OCI-LY7 (cell line): ENCODE measurements around the gene TLR1. TPM values are rescaled to one million over a fixed set of nuclear protein-coding genes. Genes with fewer than 3 reads are reported as not detected.

Experiments
- BruUV-seq: library from RNA; stranded (reverse); fragments of 400-500 nt; replicated peaks from 2 replicates; lab custom pipeline; 2021; lab: Mats Ljungman, UMichigan
- CTCF ChIA-PET: fragments of 300-600 bp; sonication (Branson Sonifier 250); formaldehyde crosslinking; loops from one replicate; lab custom pipeline; 2022; ENCODE audit warnings: antibody characterized with exemption; ENCODE audit not compliant: unreplicated experiment; lab: Charles Lee
- POLR2A ChIA-PET: fragments of 300-600 bp; sonication (Branson Sonifier 250); formaldehyde crosslinking; loops from one replicate; lab custom pipeline; 2022; ENCODE audit warnings: antibody characterized with exemption; lab: Charles Lee
- DNase-seq: peaks from one replicate; pipeline ENCODE4 v3.0.0-alpha.2; 2015; ENCODE audit warnings: low spot score
- H2AFZ ChIP-seq: fragments of 200-600 bp; sonication (generic), shearing (Covaris generic); 2 replicates; pipeline ENCODE4 v1.6.1; 2014; ENCODE audit warnings: mild to moderate bottlenecking, antibody characterized with exemption, low read length, moderate library complexity
- H3K27ac ChIP-seq: fragments of 200-600 bp; sonication (generic); 2 replicates; pipeline ENCODE4 v1.5.1; 2014; ENCODE audit warnings: mixed run types, low read depth, mild to moderate bottlenecking, moderate library complexity, low read length, inconsistent platforms; ENCODE audit not compliant: poor library complexity, severe bottlenecking
- H3K36me3 ChIP-seq: fragments of 200-600 bp; sonication (generic); 2 replicates; pipeline ENCODE4 v1.6.1; 2014; ENCODE audit warnings: mild to moderate bottlenecking, antibody characterized with exemption, low read length, moderate library complexity, mixed read lengths; ENCODE audit not compliant: insufficient read depth
- H3K4me1 ChIP-seq: fragments of 200-600 bp; sonication (generic); 2 replicates; pipeline ENCODE4 v1.5.1; 2014; ENCODE audit warnings: mild to moderate bottlenecking, low read length; ENCODE audit not compliant: insufficient read depth, poor library complexity, severe bottlenecking
- H3K4me2 ChIP-seq: fragments of 200-600 bp; sonication (generic); 2 replicates; pipeline ENCODE4 v1.6.1; 2014; ENCODE audit warnings: mild to moderate bottlenecking, low read length
- H3K4me3 ChIP-seq: fragments of 200-600 bp; sonication (generic); 2 replicates; pipeline ENCODE4 v1.5.1; 2014; ENCODE audit warnings: mild to moderate bottlenecking, low read depth, low read length; ENCODE audit not compliant: poor library complexity, severe bottlenecking
- H3K79me2 ChIP-seq: fragments of 200-600 bp; sonication (generic); 2 replicates; pipeline ENCODE4 v1.6.1; 2016; ENCODE audit warnings: low read depth, mild to moderate bottlenecking, low read length, moderate library complexity, mixed read lengths; ENCODE audit not compliant: insufficient read depth
- H3K9me2 ChIP-seq: fragments of 200-600 bp; sonication (generic); 2 replicates; pipeline ENCODE4 v1.6.1; 2016; ENCODE audit warnings: mild to moderate bottlenecking, low read length, mixed read lengths; ENCODE audit not compliant: insufficient read depth
- H3K9me3 ChIP-seq: fragments of 200-600 bp; sonication (generic); 2 replicates; pipeline ENCODE4 v1.6.1; 2014; ENCODE audit warnings: mild to moderate bottlenecking, mixed run types, low read length, mixed read lengths
- H4K20me1 ChIP-seq: fragments of 200-600 bp; sonication (generic); 2 replicates; pipeline ENCODE4 v1.6.1; 2014; ENCODE audit warnings: mild to moderate bottlenecking, antibody characterized with exemption, low read length, moderate library complexity, mixed read lengths; ENCODE audit not compliant: insufficient read depth
- EZH2phosphoT487 ChIP-seq: fragments of 200-600 bp; sonication (generic); IDR thresholded peaks from 2 replicates; pipeline ENCODE4 v1.6.1; 2018; ENCODE audit warnings: low read depth, borderline replicate concordance, mild to moderate bottlenecking, mixed run types, antibody characterized with exemption, low read length, moderate library complexity, mixed read lengths
- intact Hi-C: fragments of 100-400 bp; cut with micrococcal nuclease; formaldehyde crosslinking; loops from one replicate; pipeline ENCODE4 v1.10.0; 2022; ENCODE audit not compliant: unreplicated experiment
- total RNA-seq, 2 experiments: library from RNA; depleted of rRNA in 1 of 2; stranded (reverse); fragments of >200 nt in 1 of 2; shearing (Covaris generic) in 1 of 2; gene quantifications; 2 replicates each; pipeline ENCODE4 v1.2.3, GENCODE V29; 2014 to 2022
- TF ChIP-seq, protein P1 (sequence below): fragments of 200-600 bp; sonication (generic); conservative IDR thresholded peaks from 2 replicates; pipeline ENCODE4 v1.5.1; 2014; ENCODE audit warnings: mild to moderate bottlenecking, antibody characterized with exemption, low read length, moderate library complexity, mixed read lengths

The TLR1 gene
- total RNA-seq, 2 experiments from 2014 or later: 3.3 to 7.4 TPM

GRCh38 chr4:38752941-38753806 is 51.4 kb downstream of the TLR1 start:
- Histone ChIP-seq H3K27ac (no peak overlapping the region), H3K79me2 (no peaks in the 10 kb centered on the region), H2AFZ (no peak overlapping the region), H3K9me3 (peaks cover 10% of the 10 kb centered on the region; the same call in 1 of the 2 replicates), H3K4me1 (peaks cover 7% of the 10 kb centered on the region), H4K20me1 (no peaks in the 10 kb centered on the region), H3K9me2 (no peaks in the 10 kb centered on the region), H3K36me3 (no peaks in the 10 kb centered on the region), H3K4me2 (no peak overlapping the region), H3K4me3 (no peak overlapping the region)
- BruUV-seq: no TSS peak
- no peak for TF ChIP-seq EZH2phosphoT487
- TF ChIP-seq, protein P1, sequence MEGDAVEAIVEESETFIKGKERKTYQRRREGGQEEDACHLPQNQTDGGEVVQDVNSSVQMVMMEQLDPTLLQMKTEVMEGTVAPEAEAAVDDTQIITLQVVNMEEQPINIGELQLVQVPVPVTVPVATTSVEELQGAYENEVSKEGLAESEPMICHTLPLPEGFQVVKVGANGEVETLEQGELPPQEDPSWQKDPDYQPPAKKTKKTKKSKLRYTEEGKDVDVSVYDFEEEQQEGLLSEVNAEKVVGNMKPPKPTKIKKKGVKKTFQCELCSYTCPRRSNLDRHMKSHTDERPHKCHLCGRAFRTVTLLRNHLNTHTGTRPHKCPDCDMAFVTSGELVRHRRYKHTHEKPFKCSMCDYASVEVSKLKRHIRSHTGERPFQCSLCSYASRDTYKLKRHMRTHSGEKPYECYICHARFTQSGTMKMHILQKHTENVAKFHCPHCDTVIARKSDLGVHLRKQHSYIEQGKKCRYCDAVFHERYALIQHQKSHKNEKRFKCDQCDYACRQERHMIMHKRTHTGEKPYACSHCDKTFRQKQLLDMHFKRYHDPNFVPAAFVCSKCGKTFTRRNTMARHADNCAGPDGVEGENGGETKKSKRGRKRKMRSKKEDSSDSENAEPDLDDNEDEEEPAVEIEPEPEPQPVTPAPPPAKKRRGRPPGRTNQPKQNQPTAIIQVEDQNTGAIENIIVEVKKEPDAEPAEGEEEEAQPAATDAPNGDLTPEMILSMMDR: no peak
- ChIA-PET CTCF (no interaction called here), POLR2A (no interaction called here)
- intact Hi-C loops: no loop called here
- no peak for DNase-seq

DNA sequence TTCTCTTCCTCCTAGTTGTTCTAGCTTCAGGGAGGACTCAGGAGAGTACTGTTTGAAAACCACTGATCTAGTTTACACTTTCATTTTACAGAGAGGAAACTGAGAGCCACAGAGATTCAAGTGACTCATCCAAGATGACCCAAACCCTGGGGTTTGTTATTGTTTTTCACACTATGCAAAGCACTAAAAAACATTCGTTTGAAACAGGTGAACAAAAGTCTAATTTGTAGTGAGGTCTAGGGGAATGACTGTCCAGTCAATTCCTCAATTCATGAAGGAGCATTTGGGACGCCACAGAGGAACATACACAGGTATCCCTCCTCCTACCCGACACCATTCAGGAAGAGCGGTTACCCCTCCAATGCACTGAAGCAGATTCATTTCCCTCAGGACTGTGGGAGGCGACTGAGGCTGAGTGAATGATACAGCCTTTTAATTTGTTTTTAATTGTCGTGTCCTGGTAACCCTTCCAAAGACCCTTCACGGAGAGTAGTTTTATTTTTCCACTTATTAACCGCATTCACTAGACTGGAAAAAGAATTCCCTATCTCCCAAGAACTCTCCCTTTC is 52.1 kb downstream of the TLR1 start:
- BruUV-seq: no TSS peak
- Histone ChIP-seq H3K4me1 (no peaks in the 10 kb centered on the region), H3K9me3 (peaks cover 15% of the 10 kb centered on the region; the same call in 1 of the 2 replicates), H4K20me1 (no peaks in the 10 kb centered on the region), H3K4me3 (no peak overlapping the region), H3K9me2 (no peaks in the 10 kb centered on the region), H3K36me3 (no peaks in the 10 kb centered on the region), H3K79me2 (no peaks in the 10 kb centered on the region), H2AFZ (no peak overlapping the region), H3K27ac (no peak overlapping the region), H3K4me2 (no peak overlapping the region)
- POLR2A ChIA-PET: no interaction called here
- no peak for TF ChIP-seq EZH2phosphoT487
- intact Hi-C loops: no loop called here
- CTCF ChIA-PET: no interaction called here
- no peak for DNase-seq

- POLR2A ChIA-PET: no interaction called here
- DNase-seq: no peak
These were observed 53.1 kb downstream of the TLR1 start for GRCh38 chr4:38751341-38752010.

More at GRCh38 chr4:38751341-38752010, 53.1 kb downstream of the TLR1 start:
- no peaks in the 10 kb centered on the region for H3K9me2 ChIP-seq
- CTCF ChIA-PET: no interaction called here
- no TSS peak for BruUV-seq
- no peak overlapping the region for H3K4me2 ChIP-seq
- H3K4me3 ChIP-seq: no peak overlapping the region
- H4K20me1 ChIP-seq: no peaks in the 10 kb centered on the region
- TF ChIP-seq, protein P1: no peak
- TF ChIP-seq EZH2phosphoT487: no peak
- H3K27ac ChIP-seq: no peak overlapping the region
- H3K4me1 ChIP-seq: no peaks in the 10 kb centered on the region
- no peaks in the 10 kb centered on the region for H3K79me2 ChIP-seq
- no peak overlapping the region for H2AFZ ChIP-seq
- peaks cover 22% of the 10 kb centered on the region; the same call in 1 of the 2 replicates for H3K9me3 ChIP-seq
- intact Hi-C loops: no loop called here
- H3K36me3 ChIP-seq: no peaks in the 10 kb centered on the region
